ENCODE measurements around the gene PSPN. TPM values are rescaled to one million over a fixed set of nuclear protein-coding genes. Genes with fewer than 3 reads are reported as not detected.

The PSPN gene
- total and polyA plus RNA-seq, 9 of the 15 experiments (the other 6 are each of a cell fraction or from before 2014, with no cell fraction given): 0.21 to 1.1 (median 0.58) TPM

GRCh38 chr19:6423499-6424194 lies 47.9 kb upstream of the PSPN start:
- peaks cover 63% of the 10 kb centered on the region for H3K79me2 ChIP-seq (ENCODE audit: control insufficient read depth, insufficient read depth, low read length)
- TF ChIP-seq ZBTB9 (CRISPR knock-in tag; IDR thresholded peaks at IDR 0.05) (0 out of 2 replicates have a peak, but pooled peaks have one; percentile 42), ZNF431 (CRISPR knock-in tag; IDR thresholded peaks at IDR 0.05) (0 out of 2 replicates have a peak, but pooled peaks have one; percentile 14), ZNF740 (CRISPR knock-in tag; IDR thresholded peaks at IDR 0.05) (no peak), ZNF740 (tag; IDR thresholded peaks at IDR 0.05) (peak in 1 of 2 experiments; percentile 47; a peak in 1 of 4 replicates), ZBTB40 (IDR thresholded peaks at IDR 0.05) (0 out of 2 replicates have a peak, but pooled peaks have one; percentile 15), ZBTB40 (CRISPR knock-in tag; IDR thresholded peaks at IDR 0.05) (0 out of 2 replicates have a peak, but pooled peaks have one; percentile 13), ZNF282 (CRISPR knock-in tag; IDR thresholded peaks at IDR 0.05) (peak; percentile 91; the same call in 1 of the 2 replicates), MAZ (CRISPR knock-in tag; conservative IDR thresholded peaks at IDR 0.05 in 1 of 2, IDR thresholded peaks at IDR 0.05 in 1 of 2) (peak in 1 of 2 experiments; percentile 8; a peak in 1 of 4 replicates), ZNF263 (CRISPR knock-in tag; IDR thresholded peaks at IDR 0.05; ENCODE audit: borderline replicate concordance) (peak; percentile 40; the same call in 1 of the 2 replicates)

More at GRCh38 chr19:6423499-6424194, 47.9 kb upstream of the PSPN start:
- DNase-seq (ENCODE audit: extremely low read depth in 1 of 4, low spot score in 3 of 4) (peak; percentile 43 to 76 (median 54)), FAIRE-seq (peak; percentile 87), ATAC-seq (peak; percentile 23)
- Histone ChIP-seq H3K4me3 (peak overlapping the region; percentile 82), H3K9me3 (replicated peaks; ENCODE audit: control insufficient read depth, insufficient read depth, low read depth, low read length) (no peaks in the 10 kb centered on the region), H3K36me3 (ENCODE audit: control insufficient read depth, insufficient read depth, low read length) (peaks cover 47% of the 10 kb centered on the region), H3K9ac (ENCODE audit: insufficient read depth in 1 of 2, low read depth in 2 of 2, low read length in 2 of 2) (peak overlapping the region; percentile 80 to 92), H3K27ac (ENCODE audit: extremely low read depth, low read depth, low read length) (peak overlapping the region; percentile 70), H4K20me1 (replicated peaks; ENCODE audit: control insufficient read depth, insufficient read depth, low read length) (peaks cover 51% of the 10 kb centered on the region), H3K4me2 (ENCODE audit: insufficient read depth, low read length) (peak overlapping the region; percentile 95), H3K9me1 (ENCODE audit: control insufficient read depth, insufficient read depth, low read length) (peaks cover 11% of the 10 kb centered on the region), H3K4me1 (replicated peaks in 1 of 2; ENCODE audit: control insufficient read depth in 2 of 2, insufficient read depth in 2 of 2, low read length in 2 of 2) (peaks cover 17 to 43% of the 10 kb centered on the region in 2 experiments), H2AFZ (ENCODE audit: low read depth, low read length) (no peak overlapping the region), H3K27me3 (ENCODE audit: control insufficient read depth in 2 of 2, insufficient read depth in 2 of 2, low read length in 2 of 2) (no peaks in the 10 kb centered on the region)
- no TSS peak for BruUV-seq (replicated peaks)
- in situ Hi-C loops (cut with MboI) (no loop called here), intact Hi-C loops (cut with micrococcal nuclease) (loop anchor here (10.0 kb wide), 2 partner anchors 109 to 259 kb away; no protein-coding TSS in a partner anchor)
- CTCF ChIA-PET (ENCODE audit: low intra/inter-chr PET ratio): no interaction called here
- WGBS (ENCODE audit: insufficient coverage, low coverage, missing lambda C conversion rate): 0% methylated on average over 20 of the region's 20 CpGs
- POLR2A ChIA-PET: interaction anchor here (0.7 to 2.4 kb wide), 3 partner anchors 9 to 147 kb away, joined by 3 to 16 read pairs (median 3); no protein-coding TSS in a partner anchor
